ENCODE data around the gene TNPO1.

DNA sequence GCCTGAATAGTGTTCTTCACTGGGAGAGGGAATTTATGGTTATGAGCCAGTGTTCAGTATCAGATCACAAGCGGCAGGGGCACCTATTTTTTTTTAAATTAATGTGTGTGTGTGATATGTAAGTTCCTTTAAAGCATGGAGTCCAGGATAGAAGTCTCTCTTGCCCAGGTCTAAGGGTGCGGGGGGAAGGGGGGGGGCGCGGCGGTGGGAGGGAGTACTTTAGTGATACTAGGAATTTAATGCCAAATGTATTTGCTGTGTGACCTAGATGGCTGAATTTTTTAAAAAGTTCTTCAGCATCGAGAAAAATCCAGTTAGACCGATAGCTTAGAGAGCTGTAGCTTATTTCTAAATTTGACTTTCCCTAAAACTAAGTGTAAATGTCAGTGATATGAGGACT is 137.9 kb downstream of the TNPO1 start:
- no peak for TF ChIP-seq GABPA (IDR thresholded peaks at IDR 0.05; ENCODE audit: borderline replicate concordance, insufficient read depth, low read length)
- TF ChIP-seq, protein P1, sequence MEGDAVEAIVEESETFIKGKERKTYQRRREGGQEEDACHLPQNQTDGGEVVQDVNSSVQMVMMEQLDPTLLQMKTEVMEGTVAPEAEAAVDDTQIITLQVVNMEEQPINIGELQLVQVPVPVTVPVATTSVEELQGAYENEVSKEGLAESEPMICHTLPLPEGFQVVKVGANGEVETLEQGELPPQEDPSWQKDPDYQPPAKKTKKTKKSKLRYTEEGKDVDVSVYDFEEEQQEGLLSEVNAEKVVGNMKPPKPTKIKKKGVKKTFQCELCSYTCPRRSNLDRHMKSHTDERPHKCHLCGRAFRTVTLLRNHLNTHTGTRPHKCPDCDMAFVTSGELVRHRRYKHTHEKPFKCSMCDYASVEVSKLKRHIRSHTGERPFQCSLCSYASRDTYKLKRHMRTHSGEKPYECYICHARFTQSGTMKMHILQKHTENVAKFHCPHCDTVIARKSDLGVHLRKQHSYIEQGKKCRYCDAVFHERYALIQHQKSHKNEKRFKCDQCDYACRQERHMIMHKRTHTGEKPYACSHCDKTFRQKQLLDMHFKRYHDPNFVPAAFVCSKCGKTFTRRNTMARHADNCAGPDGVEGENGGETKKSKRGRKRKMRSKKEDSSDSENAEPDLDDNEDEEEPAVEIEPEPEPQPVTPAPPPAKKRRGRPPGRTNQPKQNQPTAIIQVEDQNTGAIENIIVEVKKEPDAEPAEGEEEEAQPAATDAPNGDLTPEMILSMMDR (IDR thresholded peaks at IDR 0.05; ENCODE audit: control extremely low read depth in 1 of 3, insufficient read depth in 1 of 3, low read depth in 1 of 3, low read length in 3 of 3): no peak
- no peak for TF ChIP-seq POLR2A (IDR thresholded peaks at IDR 0.05; ENCODE audit: control extremely low read depth in 1 of 2, low read depth in 2 of 2, low read length in 2 of 2)
- TF ChIP-seq ASH2L (IDR thresholded peaks at IDR 0.05; ENCODE audit: low read length): no peak
- TF ChIP-seq EZH2 (IDR thresholded peaks at IDR 0.05; ENCODE audit: low read depth, low read length, severe bottlenecking): no peak
- no peak for TF ChIP-seq EGR1 (IDR thresholded peaks at IDR 0.05; ENCODE audit: borderline replicate concordance, low read depth, low read length)
- TF ChIP-seq, protein P2, sequence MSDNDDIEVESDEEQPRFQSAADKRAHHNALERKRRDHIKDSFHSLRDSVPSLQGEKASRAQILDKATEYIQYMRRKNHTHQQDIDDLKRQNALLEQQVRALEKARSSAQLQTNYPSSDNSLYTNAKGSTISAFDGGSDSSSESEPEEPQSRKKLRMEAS (IDR thresholded peaks at IDR 0.05): no peak

Data from H1 (cell line).